ENCODE measurements around the gene TAP2.

Gene TAP2

GRCh38 chr6:32862725-32863124 lies 24.2 kb upstream of the TAP2 start:
- Histone ChIP-seq H2AFZ (ENCODE audit: low read length) (no peak overlapping the region), H3K4me3 (ENCODE audit: low read depth, low read length, poor library complexity, severe bottlenecking) (no peak overlapping the region), H3K36me3 (ENCODE audit: insufficient read depth, low read length) (peaks cover 31% of the 10 kb centered on the region), H3K9me3 (ENCODE audit: low read length) (no peaks in the 10 kb centered on the region), H4K20me1 (ENCODE audit: insufficient read depth, low read length) (no peaks in the 10 kb centered on the region), H3K79me2 (ENCODE audit: insufficient read depth, low read length) (no peaks in the 10 kb centered on the region), H3K27me3 (ENCODE audit: insufficient read depth, low read length) (no peaks in the 10 kb centered on the region), H3K27ac (ENCODE audit: low read depth, low read length, poor library complexity, severe bottlenecking) (no peak overlapping the region), H3K4me1 (ENCODE audit: insufficient read depth, low read length, severe bottlenecking) (peaks cover 32% of the 10 kb centered on the region), H3F3A (ENCODE audit: insufficient read depth, low read length) (0 out of 2 replicates have a peak, but pooled peaks cover 3% of the 10 kb centered on the region), H3K9ac (ENCODE audit: low read length) (no peak overlapping the region), H3K4me2 (ENCODE audit: low read length) (no peak overlapping the region), H3K9me2 (ENCODE audit: low read depth, low read length) (no peaks in the 10 kb centered on the region)
- no peak for TF ChIP-seq EZH2 (IDR thresholded peaks at IDR 0.05; ENCODE audit: borderline replicate concordance, low read length)
- no peak for TF ChIP-seq CTCF (IDR thresholded peaks at IDR 0.05; ENCODE audit: low read length)

GRCh38 chr6:32860674-32861073 lies 22.1 kb upstream of the TAP2 start:
- no peak overlapping the region for H3K4me3 ChIP-seq (ENCODE audit: low read depth, low read length, poor library complexity, severe bottlenecking)
- no peaks in the 10 kb centered on the region for H3F3A ChIP-seq (ENCODE audit: insufficient read depth, low read length)
- H3K27ac ChIP-seq (ENCODE audit: low read depth, low read length, poor library complexity, severe bottlenecking), result no peak overlapping the region
- no peak overlapping the region for H3K9ac ChIP-seq (ENCODE audit: low read length)
- no peaks in the 10 kb centered on the region for H3K27me3 ChIP-seq (ENCODE audit: insufficient read depth, low read length)
- no peak overlapping the region for H2AFZ ChIP-seq (ENCODE audit: low read length)
- no peaks in the 10 kb centered on the region for H3K79me2 ChIP-seq (ENCODE audit: insufficient read depth, low read length)
- peaks cover 36% of the 10 kb centered on the region for H3K36me3 ChIP-seq (ENCODE audit: insufficient read depth, low read length)
- no peak overlapping the region for H3K4me2 ChIP-seq (ENCODE audit: low read length)
- H3K9me3 ChIP-seq (ENCODE audit: low read length), result no peaks in the 10 kb centered on the region
- no peaks in the 10 kb centered on the region for H4K20me1 ChIP-seq (ENCODE audit: insufficient read depth, low read length)
- TF ChIP-seq CTCF (IDR thresholded peaks at IDR 0.05; ENCODE audit: low read length) (no peak), EZH2 (IDR thresholded peaks at IDR 0.05; ENCODE audit: borderline replicate concordance, low read length) (no peak)
- no peaks in the 10 kb centered on the region for H3K9me2 ChIP-seq (ENCODE audit: low read depth, low read length)
- H3K4me1 ChIP-seq (ENCODE audit: insufficient read depth, low read length, severe bottlenecking), result peaks cover 16% of the 10 kb centered on the region

GRCh38 chr6:32858194-32858593 lies 19.7 kb upstream of the TAP2 start:
- H3K4me2 ChIP-seq (ENCODE audit: low read length), result no peak overlapping the region
- no peak overlapping the region for H3K27ac ChIP-seq (ENCODE audit: low read depth, low read length, poor library complexity, severe bottlenecking)
- H3K36me3 ChIP-seq (ENCODE audit: insufficient read depth, low read length), result peaks cover 36% of the 10 kb centered on the region
- no peaks in the 10 kb centered on the region for H3K27me3 ChIP-seq (ENCODE audit: insufficient read depth, low read length)
- no peaks in the 10 kb centered on the region for H3F3A ChIP-seq (ENCODE audit: insufficient read depth, low read length)
- H3K9me2 ChIP-seq (ENCODE audit: low read depth, low read length), result no peaks in the 10 kb centered on the region
- TF ChIP-seq EZH2 (IDR thresholded peaks at IDR 0.05; ENCODE audit: borderline replicate concordance, low read length), result no peak
- TF ChIP-seq CTCF (IDR thresholded peaks at IDR 0.05; ENCODE audit: low read length), result no peak
- no peak overlapping the region for H2AFZ ChIP-seq (ENCODE audit: low read length)
- peaks cover 20% of the 10 kb centered on the region for H3K4me1 ChIP-seq (ENCODE audit: insufficient read depth, low read length, severe bottlenecking)
- H4K20me1 ChIP-seq (ENCODE audit: insufficient read depth, low read length), result no peaks in the 10 kb centered on the region
- no peak overlapping the region for H3K4me3 ChIP-seq (ENCODE audit: low read depth, low read length, poor library complexity, severe bottlenecking)
- H3K9ac ChIP-seq (ENCODE audit: low read length), result no peak overlapping the region
- no peaks in the 10 kb centered on the region for H3K9me3 ChIP-seq (ENCODE audit: low read length)
- H3K79me2 ChIP-seq (ENCODE audit: insufficient read depth, low read length), result no peaks in the 10 kb centered on the region

Measured in OCI-LY1 (cell line).